Heart left ventricle (tissue), 16 donors: ENCODE measurements around the gene ANKLE1. TPM values are rescaled to one million over a fixed set of nuclear protein-coding genes. Genes with fewer than 3 reads are reported as not detected.
"Not testable (repeated sequence)": the region's sequence is repeated elsewhere in the genome, so short reads cannot be mapped to it uniquely, and the experiment has no call there.

Experiments
- ATAC-seq, 4 donors: fragments of 200-7000 bp; cut with Tn5 transposase; one replicate each; pipeline ENCODE4 v1.9.1; 2020 to 2022; ENCODE audit warnings: moderate library complexity in 4 of 4, mild to moderate bottlenecking in 3 of 4, moderate number of reproducible peaks in 1 of 4
- DNase-seq, 5 donors: peaks; one replicate each; pipeline ENCODE4 v3.0.0-alpha.2; 2020
- H3K27ac ChIP-seq, 12 donors: fragments of 200-600 bp; sonication (generic) in 4 of 12; one replicate each; pipeline versions ENCODE4 v1.5.0 to v1.8.0; 2016 to 2022; ENCODE audit warnings: mild to moderate bottlenecking in 2 of 12
- H3K27me3 ChIP-seq, 9 donors: fragments of 200-600 bp; sonication (generic) in 2 of 9; one replicate each; pipeline versions ENCODE4 v1.5.1 to v1.8.0; 2016 to 2022; ENCODE audit warnings: mild to moderate bottlenecking in 3 of 9
- H3K36me3 ChIP-seq, 9 donors: fragments of 200-600 bp; sonication (generic) in 2 of 9; one replicate each; pipeline versions ENCODE4 v1.5.0 to v1.8.0; 2018 to 2022; ENCODE audit warnings: mild to moderate bottlenecking in 2 of 9
- H3K4me1 ChIP-seq, 12 donors: fragments of 200-600 bp; sonication (generic) in 4 of 12; one replicate each; pipeline versions ENCODE4 v1.5.0 to v1.8.0; 2016 to 2022; ENCODE audit warnings: mild to moderate bottlenecking in 3 of 12
- H3K4me3 ChIP-seq, 12 donors: fragments of 200-600 bp; sonication (generic) in 4 of 12; one replicate each; pipeline versions ENCODE4 v1.5.0 to v1.8.0; 2017 to 2022; ENCODE audit warnings: mild to moderate bottlenecking in 9 of 12, moderate library complexity in 4 of 12
- H3K9me3 ChIP-seq, 12 donors: fragments of 200-600 bp; sonication (generic) in 4 of 12; one replicate each; pipeline versions ENCODE4 v1.5.0 to v1.8.0; 2016 to 2022; ENCODE audit warnings: mild to moderate bottlenecking in 1 of 12
- POLR2A ChIP-seq, 2 donors: fragments of 450-650 bp; IDR thresholded peaks; one replicate each; pipeline ENCODE4 v1.6.1; 2017; ENCODE audit warnings: antibody characterized with exemption in 2 of 2, mild to moderate bottlenecking in 2 of 2, moderate library complexity in 2 of 2
- WGBS, 4 donors: extraction: QIAGEN DNeasy Blood & Tissue Kit in 2 of 4; methylation state at CpG; one replicate each; pipeline versions ENCODE4 v1.1.5 to v1.1.7; 2013 to 2018; 5-methylcytosine and 5-hydroxymethylcytosine counted together
- intact Hi-C, 10 donors: fragments of 100-400 bp; cut with DNase I; formaldehyde crosslinking; loops; one replicate each; pipeline versions ENCODE4 v1.11.1 to v1.14.2; 2022
- polyA plus RNA-seq, 2 donors: library from polyadenylated mRNA; stranded (reverse); fragments of 200-250 nt; gene quantifications; one replicate each; pipeline ENCODE4 v1.2.3, GENCODE V29; 2013
- total RNA-seq, 9 donors: library from RNA; depleted of rRNA in 2 of 9; stranded (reverse); fragments of >200 nt in 2 of 9; fragmentation: NEBNext Ultra II Directional in 3 of 9; extraction: Animal tissue kit (Norgen Biotek cat#: 25700) in 3 of 9; gene quantifications; one replicate each; pipeline versions ENCODE4 v1.1.0 to v1.2.4, GENCODE V29; 2016 to 2023
- TF ChIP-seq, protein P1 (sequence below), 12 donors: fragments of 200-600 bp; sonication (generic) in 4 of 12; IDR thresholded peaks; one replicate each; pipeline versions ENCODE4 v1.5.0 to v1.8.0; 2018 to 2022; ENCODE audit warnings: antibody characterized with exemption in 12 of 12, mild to moderate bottlenecking in 5 of 12
- donor health status: ischemic (EF 13 %, LVEDD 7.1; RV severe dilation, severe dysfunction).
- donor health status: healthy with polysubstance abuse.
- donor health status: DM: no; HTN: yes; CAD: no.
- donor health status: DM: no; HTN: no; CAD: no.
- donor health status: ischemic (EF 25% LVEDD 6.9; RV normal size, moderate dysfunction).
- donor health status: ischemic (EF 25% LVEDD 5.7; RV mildly dilated, moderate dysfunction).
- donor health status: healthy.
- donor health status: DM: yes; HTN: yes; CAD: no.
- donor health status: ischemic (EF 35%, LVEDD 5.7; RV mildly dilated, moderate dysfunction).
- donor health status: nonischemic (EF 11% LVEDD 7.7; RV severe dilation, severe dysfunction).
- donor health status: DM: yes; HTN: yes; CAD: no.
- donor health status: PGD.
- donor health status: ischemic (EF 29% LVEDD 5.4; RV normal size, mild dysfunction).
- donor health status: nonischemic (EF 23%, LVEDD 6.1; RV moderate dilation, normal function).

The ANKLE1 gene
- total and polyA plus RNA-seq, 11 donors: 0.07 to 0.44 (median 0.23) TPM; not detected in 2

DNA sequence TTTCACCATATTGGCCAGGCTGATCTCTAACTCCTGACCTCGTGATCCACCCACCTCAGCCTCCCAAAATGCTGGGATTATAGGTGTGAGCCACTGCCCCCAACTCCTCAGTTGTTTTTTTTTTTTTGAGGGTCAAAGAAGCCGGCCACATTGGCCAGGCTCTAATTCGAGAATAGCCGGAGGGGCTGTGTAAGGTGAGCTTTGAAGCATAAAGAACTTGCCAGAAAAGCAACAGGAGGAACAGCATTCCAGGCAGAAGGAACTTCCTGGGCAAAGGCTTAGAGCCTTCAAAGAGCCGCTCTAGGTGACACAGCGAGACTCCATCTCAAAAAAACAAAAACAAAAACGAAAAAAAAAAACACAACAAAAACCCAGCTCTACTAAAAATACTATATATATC lies 15.7 kb upstream of the ANKLE1 start:
- intact Hi-C loops: loop anchor here in 1 of 10 donors (2.0 to 10.0 kb wide), 3 partner anchors 51 to 191 kb away; partner anchors contain the start of genes GTPBP3, HAUS8, MYO9B and USE1
- Histone ChIP-seq H3K27ac (peak overlapping the region in 7 of 12 donors; percentile 23 to 96 (median 81)), H3K27me3 (no peaks in the 10 kb centered on the region), H3K36me3 (peaks cover 0 to 28% (median 20%) of the 10 kb centered on the region in 9 donors), H3K4me1 (peaks cover 0 to 23% (median 15%) of the 10 kb centered on the region in 12 donors), H3K4me3 (no peak overlapping the region), H3K9me3 (no peaks in the 10 kb centered on the region)
- TF ChIP-seq POLR2A (IDR thresholded peaks at IDR 0.05): no peak
- TF ChIP-seq, protein P1, sequence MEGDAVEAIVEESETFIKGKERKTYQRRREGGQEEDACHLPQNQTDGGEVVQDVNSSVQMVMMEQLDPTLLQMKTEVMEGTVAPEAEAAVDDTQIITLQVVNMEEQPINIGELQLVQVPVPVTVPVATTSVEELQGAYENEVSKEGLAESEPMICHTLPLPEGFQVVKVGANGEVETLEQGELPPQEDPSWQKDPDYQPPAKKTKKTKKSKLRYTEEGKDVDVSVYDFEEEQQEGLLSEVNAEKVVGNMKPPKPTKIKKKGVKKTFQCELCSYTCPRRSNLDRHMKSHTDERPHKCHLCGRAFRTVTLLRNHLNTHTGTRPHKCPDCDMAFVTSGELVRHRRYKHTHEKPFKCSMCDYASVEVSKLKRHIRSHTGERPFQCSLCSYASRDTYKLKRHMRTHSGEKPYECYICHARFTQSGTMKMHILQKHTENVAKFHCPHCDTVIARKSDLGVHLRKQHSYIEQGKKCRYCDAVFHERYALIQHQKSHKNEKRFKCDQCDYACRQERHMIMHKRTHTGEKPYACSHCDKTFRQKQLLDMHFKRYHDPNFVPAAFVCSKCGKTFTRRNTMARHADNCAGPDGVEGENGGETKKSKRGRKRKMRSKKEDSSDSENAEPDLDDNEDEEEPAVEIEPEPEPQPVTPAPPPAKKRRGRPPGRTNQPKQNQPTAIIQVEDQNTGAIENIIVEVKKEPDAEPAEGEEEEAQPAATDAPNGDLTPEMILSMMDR (IDR thresholded peaks at IDR 0.05): no peak
- 92 to 95% (median 94%) methylated on average over 7 of the region's 7 CpGs for WGBS, 4 donors
- ATAC-seq (no peak), DNase-seq (no peak)

DNA sequence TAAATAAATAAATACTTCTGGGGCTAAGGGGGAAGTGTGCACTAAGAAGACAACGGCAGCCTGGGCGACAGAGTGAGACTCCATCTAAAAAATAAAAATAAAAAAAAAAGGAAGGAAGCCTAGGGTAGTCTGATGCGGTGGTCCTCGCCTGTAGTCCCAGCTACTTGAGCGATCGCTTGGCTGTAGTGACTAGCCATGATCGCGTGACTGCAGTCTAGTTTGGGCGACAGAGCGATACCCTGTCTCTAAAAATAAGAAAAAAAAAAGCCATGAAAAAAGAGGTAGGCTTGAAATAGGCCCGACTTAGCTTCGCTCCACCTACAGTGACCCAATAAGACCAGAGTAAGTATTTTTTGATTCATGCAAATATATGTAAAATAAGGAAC lies 15.1 kb upstream of the ANKLE1 start:
- DNase-seq (no peak), ATAC-seq (no peak)
- Histone ChIP-seq H3K36me3 (peaks cover 0 to 33% (median 26%) of the 10 kb centered on the region in 9 donors), H3K27me3 (no peaks in the 10 kb centered on the region), H3K4me1 (peaks cover 0 to 23% (median 15%) of the 10 kb centered on the region in 12 donors), H3K4me3 (peak overlapping the region in 4 of 12 donors; percentile 22 to 96 (median 86)), H3K27ac (peak overlapping the region in 10 of 12 donors; percentile 8 to 96 (median 69)), H3K9me3 (no peaks in the 10 kb centered on the region)
- TF ChIP-seq, protein P1 (IDR thresholded peaks at IDR 0.05): no peak
- TF ChIP-seq POLR2A (IDR thresholded peaks at IDR 0.05): no peak
- intact Hi-C loops: loop anchor here in 1 of 10 donors (2.0 to 10.0 kb wide), 3 partner anchors 52 to 192 kb away; partner anchors contain the start of genes GTPBP3, HAUS8, MYO9B and USE1
- 73 to 80% (median 77%) methylated on average over 12 of the region's 12 CpGs for WGBS, 4 donors

DNA sequence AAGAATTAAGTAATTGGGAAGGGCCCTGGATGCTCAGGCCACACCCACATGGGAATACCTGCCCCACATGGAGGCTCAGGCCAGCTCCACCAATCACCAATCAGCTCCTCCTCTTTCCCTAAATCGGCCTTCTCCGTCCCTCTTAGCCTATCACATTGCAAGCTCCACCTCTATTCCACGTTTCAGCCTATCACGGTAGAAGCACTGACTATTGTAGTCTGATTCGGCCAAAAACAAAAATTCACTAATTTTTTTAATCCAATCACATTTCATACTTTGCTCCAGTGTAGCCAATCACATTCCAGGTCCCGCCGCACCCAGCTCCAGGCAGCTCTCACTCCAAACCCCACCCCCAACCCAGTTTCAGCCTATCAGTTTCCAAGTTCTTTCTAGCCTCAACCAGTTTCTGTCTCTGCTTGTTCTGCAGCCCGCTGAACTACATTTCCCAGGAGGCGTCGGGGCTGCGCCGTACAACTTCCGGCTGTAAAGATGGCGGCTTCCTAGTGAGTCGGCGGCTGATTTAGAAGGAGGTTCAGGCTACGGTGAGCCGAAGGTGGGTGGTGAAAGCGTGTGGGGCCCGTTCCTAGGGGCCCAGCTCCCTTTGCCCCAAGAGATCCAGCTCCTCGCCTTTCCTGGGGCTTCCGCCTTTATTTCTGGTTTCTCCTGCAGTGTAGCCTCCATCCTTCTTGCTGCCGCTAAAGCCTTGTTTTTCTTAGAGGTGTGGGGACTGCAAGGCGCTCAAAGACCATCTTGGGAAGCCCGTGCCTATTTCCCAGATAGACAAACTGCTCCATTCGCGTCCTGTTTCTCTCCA lies 14.5 kb upstream of the ANKLE1 start, which contains the start of gene BABAM1:
BABAM1 (plus strand) TSS at position 469 of the 814 bp plus-strand sequence. CDS start 1,364 bp downstream, outside the sequence.
- ATAC-seq (peak; percentile 96 to 98 (median 97)), DNase-seq (peak; percentile 94 to 98 (median 97))
- WGBS, 4 donors: 0 to 1% (median 0%) methylated on average over 26 to 27 of the region's 27 CpGs
- intact Hi-C loops: loop anchor here in 1 of 10 donors (2.0 to 10.0 kb wide), 3 partner anchors 52 to 192 kb away; partner anchors contain the start of genes GTPBP3, HAUS8, MYO9B and USE1
- TF ChIP-seq, protein P1 (IDR thresholded peaks at IDR 0.05): no peak
- peak in 1 of 2 donors; percentile 46 for TF ChIP-seq POLR2A (IDR thresholded peaks at IDR 0.05)
- Histone ChIP-seq H3K4me1 (peaks cover 0 to 23% (median 15%) of the 10 kb centered on the region in 12 donors), H3K36me3 (peaks cover 0 to 37% (median 32%) of the 10 kb centered on the region in 9 donors), H3K27ac (peak within 1 kb of the TSS in 11 of 12 donors; percentile 62 to 96 (median 76)), H3K9me3 (no peaks in the 10 kb centered on the region), H3K27me3 (no peaks in the 10 kb centered on the region), H3K4me3 (peak within 1 kb of the TSS; percentile 58 to 96 (median 80))

GRCh38 chr19:17268754-17269153 lies 12.9 kb upstream of the ANKLE1 start:
- WGBS, 4 donors: 94 to 96% (median 95%) methylated on average over 13 of the region's 13 CpGs
- no peaks in the 10 kb centered on the region for H3K27me3 ChIP-seq
- H3K27ac ChIP-seq: no peak overlapping the region
- ATAC-seq: no peak
- H3K4me1 ChIP-seq: peaks cover 0 to 23% (median 12%) of the 10 kb centered on the region in 12 donors
- no peak for TF ChIP-seq POLR2A (IDR thresholded peaks at IDR 0.05)
- TF ChIP-seq, protein P1 (IDR thresholded peaks at IDR 0.05): no peak
- no peaks in the 10 kb centered on the region for H3K9me3 ChIP-seq
- DNase-seq: no peak
- H3K36me3 ChIP-seq: peaks cover 0 to 51% (median 45%) of the 10 kb centered on the region in 9 donors
- no peak overlapping the region for H3K4me3 ChIP-seq
- intact Hi-C loops: loop anchor here in 1 of 10 donors (10.0 kb wide), 1 partner anchor 194 kb away; the partner anchor contains the start of genes HAUS8 and MYO9B

DNA sequence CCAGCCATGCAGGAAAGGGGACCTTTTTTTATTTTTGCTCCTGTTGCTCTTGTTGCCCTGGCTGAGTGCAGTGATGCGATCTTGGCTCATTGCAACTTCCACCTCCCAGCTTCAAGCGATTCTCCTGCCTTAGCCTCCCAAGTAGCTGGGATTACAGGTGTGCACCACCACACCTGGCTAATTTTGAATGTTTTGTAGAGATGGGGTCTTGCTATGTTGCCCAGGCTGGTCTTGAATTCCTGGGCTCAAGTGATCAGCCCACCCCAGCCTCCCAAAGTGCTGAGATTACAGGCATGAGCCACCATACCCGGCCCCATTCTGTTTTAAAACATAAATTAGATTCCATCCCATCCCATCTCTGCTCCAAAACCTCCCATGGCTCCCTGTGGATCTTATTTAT lies 6.8 kb upstream of the ANKLE1 start:
- H3K4me1 ChIP-seq, ATAC-seq, H3K4me3 ChIP-seq, H3K27ac ChIP-seq, DNase-seq, H3K27me3 ChIP-seq, H3K9me3 ChIP-seq: not testable (repeated sequence)
- 93 to 98% (median 96%) methylated on average over 3 of the region's 3 CpGs for WGBS, 4 donors
- peaks cover 0 to 92% (median 83%) of the 10 kb centered on the region in 9 donors for H3K36me3 ChIP-seq
- intact Hi-C loops: loop anchor here in 2 of 10 donors (5.0 to 10.0 kb wide), 2 partner anchors 68 to 70 kb away; no protein-coding TSS in a partner anchor
